ENCODE results near the gene SLC25A39.

SLC25A39 gene

GRCh38 chr17:44318077-44318892 is 6.3 kb downstream of the SLC25A39 start:
- H3K27me3 Mint-ChIP-seq: peaks cover 24% of the 10 kb centered on the region
- no peak overlapping the region for H3K27ac Mint-ChIP-seq

GRCh38 chr17:44317545-44317944 is 7.1 kb downstream of the SLC25A39 start:
- no peak overlapping the region for H3K4me3 Mint-ChIP-seq
- peaks cover 26% of the 10 kb centered on the region for H3K27me3 Mint-ChIP-seq
- no peak for ATAC-seq (ENCODE audit: low read depth)
- no peak for DNase-seq (ENCODE audit: low spot score in 2 of 2)
- H3K9me3 Mint-ChIP-seq: peaks cover 4% of the 10 kb centered on the region
- H3K36me3 Mint-ChIP-seq: peaks cover 17% of the 10 kb centered on the region
- H3K27ac Mint-ChIP-seq: no peak overlapping the region
- H3K4me1 Mint-ChIP-seq: peaks cover 12% of the 10 kb centered on the region

More at GRCh38 chr17:44318077-44318892, 6.3 kb downstream of the SLC25A39 start:
- Mint-ChIP-seq H3K4me1 (peaks cover 12% of the 10 kb centered on the region), H3K9me3 (peaks cover 4% of the 10 kb centered on the region), H3K4me3 (no peak overlapping the region), H3K36me3 (peaks cover 17% of the 10 kb centered on the region)
- DNase-seq (ENCODE audit: low spot score in 2 of 2) (no peak), ATAC-seq (ENCODE audit: low read depth) (no peak)

- Mint-ChIP-seq H3K27ac (peak overlapping the region; percentile 28), H3K27me3 (peaks cover 28% of the 10 kb centered on the region)
- no peak for ATAC-seq (ENCODE audit: low read depth)
Observed at GRCh38 chr17:44315760-44316731, 8.6 kb downstream of the SLC25A39 start.

GRCh38 chr17:44314869-44315661 is 9.6 kb downstream of the SLC25A39 start:
- peak; percentile 66 for ATAC-seq (ENCODE audit: low read depth)
- Mint-ChIP-seq H3K27ac (no peak overlapping the region), H3K9me3 (peaks cover 4% of the 10 kb centered on the region), H3K27me3 (peaks cover 30% of the 10 kb centered on the region), H3K4me3 (peak overlapping the region; percentile 82), H3K36me3 (peaks cover 9% of the 10 kb centered on the region), H3K4me1 (peaks cover 14% of the 10 kb centered on the region)
- DNase-seq (ENCODE audit: low spot score in 2 of 2): peak in 1 of 2 donors; percentile 46

More at GRCh38 chr17:44315760-44316731, 8.6 kb downstream of the SLC25A39 start:
- DNase-seq (ENCODE audit: low spot score in 2 of 2): no peak
- peaks cover 11% of the 10 kb centered on the region for H3K36me3 Mint-ChIP-seq
- peaks cover 4% of the 10 kb centered on the region for H3K9me3 Mint-ChIP-seq
- peaks cover 10% of the 10 kb centered on the region for H3K4me1 Mint-ChIP-seq
- H3K4me3 Mint-ChIP-seq: peak overlapping the region; percentile 82

GRCh38 chr17:44314524-44314868 is 10.1 kb downstream of the SLC25A39 start:
- H3K36me3 Mint-ChIP-seq: peaks cover 7% of the 10 kb centered on the region
- peak overlapping the region; percentile 59 for H3K4me3 Mint-ChIP-seq
- no peak for ATAC-seq (ENCODE audit: low read depth)
- peaks cover 34% of the 10 kb centered on the region for H3K27me3 Mint-ChIP-seq
- H3K4me1 Mint-ChIP-seq: peaks cover 20% of the 10 kb centered on the region
- peaks cover 4% of the 10 kb centered on the region for H3K9me3 Mint-ChIP-seq
- H3K27ac Mint-ChIP-seq: no peak overlapping the region
- DNase-seq (ENCODE audit: low spot score in 2 of 2): no peak

- ATAC-seq (ENCODE audit: low read depth) (no peak), DNase-seq (ENCODE audit: low spot score in 2 of 2) (no peak)
- H3K4me1 Mint-ChIP-seq: peaks cover 22% of the 10 kb centered on the region
- H3K9me3 Mint-ChIP-seq: peaks cover 4% of the 10 kb centered on the region
- H3K36me3 Mint-ChIP-seq: peaks cover 4% of the 10 kb centered on the region
- peaks cover 34% of the 10 kb centered on the region for H3K27me3 Mint-ChIP-seq
- peak overlapping the region; percentile 59 for H3K4me3 Mint-ChIP-seq
- no peak overlapping the region for H3K27ac Mint-ChIP-seq
Observed at GRCh38 chr17:44314031-44314430, 10.6 kb downstream of the SLC25A39 start.

- DNase-seq (ENCODE audit: low spot score in 2 of 2): no peak
- peaks cover 1% of the 10 kb centered on the region for H3K36me3 Mint-ChIP-seq
- H3K27me3 Mint-ChIP-seq: peaks cover 32% of the 10 kb centered on the region
- H3K9me3 Mint-ChIP-seq: peaks cover 3% of the 10 kb centered on the region
- H3K27ac Mint-ChIP-seq: no peak overlapping the region
- H3K4me3 Mint-ChIP-seq: no peak overlapping the region
- H3K4me1 Mint-ChIP-seq: peaks cover 25% of the 10 kb centered on the region
- no peak for ATAC-seq (ENCODE audit: low read depth)
Observed at GRCh38 chr17:44312396-44313104, 12.1 kb downstream of the SLC25A39 start.

GRCh38 chr17:44311562-44312181 is 13.0 kb downstream of the SLC25A39 start:
- Mint-ChIP-seq H3K27me3 (peaks cover 34% of the 10 kb centered on the region), H3K4me3 (no peak overlapping the region), H3K36me3 (peaks cover 1% of the 10 kb centered on the region), H3K27ac (no peak overlapping the region), H3K4me1 (peaks cover 29% of the 10 kb centered on the region), H3K9me3 (no peaks in the 10 kb centered on the region)
- DNase-seq (ENCODE audit: low spot score in 2 of 2): no peak
- no peak for ATAC-seq (ENCODE audit: low read depth)

GRCh38 chr17:44310609-44311376 is 13.8 kb downstream of the SLC25A39 start:
- ATAC-seq (ENCODE audit: low read depth): no peak
- peaks cover 23% of the 10 kb centered on the region for H3K4me1 Mint-ChIP-seq
- H3K36me3 Mint-ChIP-seq: peaks cover 1% of the 10 kb centered on the region
- no peak overlapping the region for H3K27ac Mint-ChIP-seq
- H3K9me3 Mint-ChIP-seq: no peaks in the 10 kb centered on the region
- no peak overlapping the region for H3K4me3 Mint-ChIP-seq
- peaks cover 30% of the 10 kb centered on the region for H3K27me3 Mint-ChIP-seq
- DNase-seq (ENCODE audit: low spot score in 2 of 2): no peak

- DNase-seq (ENCODE audit: low spot score in 2 of 2) (no peak), ATAC-seq (ENCODE audit: low read depth) (peak; percentile 41)
- H3K4me1 Mint-ChIP-seq: peaks cover 19% of the 10 kb centered on the region
- H3K36me3 Mint-ChIP-seq: peaks cover 1% of the 10 kb centered on the region
- H3K9me3 Mint-ChIP-seq: no peaks in the 10 kb centered on the region
- peak overlapping the region; percentile 51 for H3K4me3 Mint-ChIP-seq
- no peak overlapping the region for H3K27ac Mint-ChIP-seq
- H3K27me3 Mint-ChIP-seq: peaks cover 27% of the 10 kb centered on the region
Observed at GRCh38 chr17:44310188-44310587, 14.4 kb downstream of the SLC25A39 start.

- peaks cover 19% of the 10 kb centered on the region for H3K4me1 Mint-ChIP-seq
- peaks cover 1% of the 10 kb centered on the region for H3K36me3 Mint-ChIP-seq
- H3K9me3 Mint-ChIP-seq: no peaks in the 10 kb centered on the region
- H3K4me3 Mint-ChIP-seq: peak overlapping the region; percentile 51
- DNase-seq (ENCODE audit: low spot score in 2 of 2) (no peak), ATAC-seq (ENCODE audit: low read depth) (no peak)
- H3K27ac Mint-ChIP-seq: no peak overlapping the region
- peaks cover 31% of the 10 kb centered on the region for H3K27me3 Mint-ChIP-seq
Observed at GRCh38 chr17:44309472-44309871, 15.2 kb downstream of the SLC25A39 start.

- Mint-ChIP-seq H3K36me3 (peaks cover under 1% of the 10 kb centered on the region), H3K4me1 (peaks cover 19% of the 10 kb centered on the region), H3K27ac (no peak overlapping the region), H3K4me3 (peak overlapping the region; percentile 11), H3K9me3 (no peaks in the 10 kb centered on the region), H3K27me3 (peaks cover 26% of the 10 kb centered on the region)
- DNase-seq (ENCODE audit: low spot score in 2 of 2): no peak
- no peak for ATAC-seq (ENCODE audit: low read depth)
Observed at GRCh38 chr17:44308865-44309264, 15.8 kb downstream of the SLC25A39 start.

Data from memory B cell (primary cell).